Activated T-cell treated with anti-CD3 and anti-CD28 coated beads for 48 hours (primary cell): ENCODE data around the gene CDK17.
"Not testable (repeated sequence)": the region's sequence is repeated elsewhere in the genome, so short reads cannot be mapped to it uniquely, and the experiment has no call there.

Source experiments
- DNase-seq: peaks from one replicate; pipeline ENCODE4 v3.0.0-alpha.2; 2020; ENCODE audit warnings: low read depth

The CDK17 gene

DNA sequence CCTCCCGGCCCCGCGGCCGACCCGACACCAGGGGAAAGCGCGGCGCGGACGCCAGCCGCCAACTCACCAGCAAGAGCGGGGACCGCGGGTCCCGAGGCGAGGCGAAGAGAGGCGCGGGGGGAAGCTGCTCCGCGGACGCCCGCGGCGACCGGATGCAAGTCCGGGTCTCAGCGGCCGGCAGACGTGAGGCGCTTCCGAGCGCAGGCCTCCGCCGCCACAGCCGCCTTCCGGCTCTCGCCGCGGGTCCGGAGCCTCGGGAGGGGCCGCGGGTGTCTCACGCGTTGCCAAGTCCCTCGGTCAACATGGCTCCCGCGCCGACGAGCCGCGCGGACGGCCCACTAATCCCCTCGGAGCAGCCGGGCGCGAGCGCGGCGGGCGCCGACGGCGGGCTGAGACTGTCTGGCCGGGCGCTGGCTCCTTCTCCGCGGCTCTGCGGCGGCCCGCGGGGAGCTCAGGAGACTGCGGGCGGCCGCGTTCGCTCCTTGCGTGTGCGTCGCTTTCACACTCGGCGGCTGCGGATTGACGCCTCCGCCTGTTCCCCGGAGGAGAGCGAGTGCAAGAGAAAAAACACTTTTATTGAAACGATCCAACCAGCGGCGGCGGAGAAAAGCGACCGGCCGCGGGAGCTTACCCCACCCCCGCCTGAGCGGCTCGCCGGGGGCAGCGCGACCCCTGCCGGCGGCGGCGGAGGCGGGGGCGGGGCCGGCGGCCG, at the start of gene CDK17:
TSS of gene CDK17 (minus strand) at position 521 of the 712 bp plus-strand sequence. CDS start 65,603 bp downstream, outside the sequence.
- peak; percentile 86 for DNase-seq

DNA sequence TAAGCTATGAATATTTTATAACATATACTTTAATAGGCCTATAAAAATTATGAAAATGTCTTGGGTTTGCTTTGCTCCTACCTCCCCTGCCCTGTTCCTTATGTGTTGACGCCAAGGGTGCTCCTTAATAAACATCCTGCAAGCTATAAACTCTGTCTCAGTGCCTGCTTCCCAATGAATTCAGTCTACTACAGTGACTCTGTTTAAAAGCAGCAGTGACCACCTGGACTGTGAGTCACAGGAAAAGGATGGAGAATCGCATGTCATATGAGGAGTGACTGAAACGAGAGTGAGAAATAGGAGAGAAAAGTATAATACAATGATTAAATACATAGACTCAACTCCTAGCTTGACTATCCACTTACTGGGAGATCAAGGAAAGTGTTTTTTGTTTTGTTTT, 48.1 kb upstream of the CDK17 start:
- no peak for DNase-seq

DNA sequence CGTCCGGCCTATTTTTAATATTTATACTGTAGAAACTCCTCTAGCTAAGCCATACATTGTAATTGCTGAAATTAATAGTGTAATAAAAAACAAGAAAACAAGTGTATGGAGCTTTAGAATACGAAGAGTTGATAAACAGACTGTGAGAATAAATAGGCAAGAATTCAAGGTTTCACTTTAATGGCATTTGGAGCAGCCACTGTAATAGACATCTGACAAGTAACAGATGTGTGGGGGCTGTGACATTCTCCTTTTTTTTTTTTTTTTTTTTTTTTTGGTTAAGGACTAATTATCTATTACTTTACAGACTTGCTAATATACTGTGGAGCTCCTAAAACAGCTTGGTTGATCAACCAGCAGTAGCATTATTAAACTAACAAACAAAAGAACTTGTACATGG, 47.0 kb upstream of the CDK17 start:
- no peak for DNase-seq

DNA sequence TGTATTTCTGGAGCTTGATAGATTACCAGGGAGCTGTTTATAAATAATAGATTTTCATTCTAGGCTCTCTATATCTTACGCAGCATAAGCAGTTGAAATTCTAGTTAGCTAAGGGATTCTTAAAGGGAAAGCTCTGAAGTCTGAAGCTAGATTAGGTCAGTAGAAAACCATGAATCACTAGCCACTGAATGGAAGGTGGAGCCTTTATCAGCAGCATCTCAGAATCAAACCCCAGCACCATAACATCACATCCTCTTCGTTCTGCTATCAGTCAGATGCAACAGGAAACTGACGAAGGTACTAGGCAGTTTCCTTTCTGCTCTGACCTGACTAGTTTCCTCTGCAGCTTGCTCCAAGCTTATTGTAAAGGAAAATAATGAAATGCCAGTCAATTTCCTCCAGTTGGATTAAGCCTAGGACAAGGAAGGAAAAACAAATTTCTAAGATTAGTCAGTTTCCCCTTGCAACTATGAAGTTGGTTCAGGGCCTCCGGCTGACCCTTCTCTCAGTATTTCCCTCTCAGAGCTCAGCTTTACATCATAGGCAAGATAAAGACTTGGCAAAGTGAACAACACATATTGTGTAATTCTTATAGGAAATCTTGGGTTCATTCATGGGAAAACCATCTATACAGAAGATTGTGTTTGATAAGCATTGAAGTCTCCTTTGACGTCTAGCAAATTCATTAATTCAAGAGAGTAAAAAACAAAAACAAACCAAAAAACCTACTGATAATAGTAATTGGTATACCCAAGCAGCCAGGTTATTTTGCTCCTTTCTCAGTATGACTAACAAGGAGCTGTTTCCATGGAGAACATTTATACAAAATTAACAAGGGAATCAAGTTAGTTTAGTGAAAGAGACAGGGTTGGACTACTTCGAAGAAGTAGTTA, 45.7 kb upstream of the CDK17 start:
- DNase-seq: peak; percentile 23

DNA sequence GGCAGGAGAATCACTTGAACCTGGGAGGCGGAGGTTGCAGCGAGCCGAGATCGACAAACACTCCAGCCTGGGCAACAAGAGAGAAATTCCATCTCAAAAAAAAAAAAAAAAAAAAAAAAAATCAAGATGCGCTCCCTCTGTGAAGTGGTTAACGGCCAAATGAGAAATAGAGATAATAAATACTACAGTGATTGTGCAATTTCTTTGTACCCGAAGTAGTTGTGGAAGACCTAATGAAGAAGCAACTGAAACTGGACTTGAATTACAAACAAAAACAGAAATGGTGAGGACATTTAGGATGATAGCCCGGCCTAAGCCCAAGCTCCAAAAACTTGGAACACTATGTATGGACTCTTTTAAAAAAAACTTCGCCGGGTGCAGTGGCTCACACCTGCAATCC, 44.2 kb upstream of the CDK17 start:
- DNase-seq: no peak

DNA sequence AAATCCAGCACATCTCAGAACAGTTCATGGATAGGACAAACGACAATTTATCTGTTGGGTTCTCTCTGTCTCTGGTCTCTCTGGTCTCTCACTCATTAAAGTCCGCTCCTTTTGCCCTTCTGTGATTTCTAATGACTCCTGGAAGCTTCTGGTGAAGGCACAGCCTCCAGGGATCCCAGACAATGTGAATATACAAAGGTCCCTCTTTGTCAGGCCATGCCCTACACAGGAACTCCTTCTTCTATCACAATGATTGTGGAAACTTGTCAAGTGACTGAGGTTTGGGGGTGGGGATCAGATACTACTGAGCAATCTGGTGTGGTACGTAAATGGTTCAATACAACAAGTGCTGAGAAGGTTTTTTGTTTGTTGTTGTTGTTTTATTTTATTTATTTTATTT, 42.7 kb upstream of the CDK17 start:
- DNase-seq: no peak

DNA sequence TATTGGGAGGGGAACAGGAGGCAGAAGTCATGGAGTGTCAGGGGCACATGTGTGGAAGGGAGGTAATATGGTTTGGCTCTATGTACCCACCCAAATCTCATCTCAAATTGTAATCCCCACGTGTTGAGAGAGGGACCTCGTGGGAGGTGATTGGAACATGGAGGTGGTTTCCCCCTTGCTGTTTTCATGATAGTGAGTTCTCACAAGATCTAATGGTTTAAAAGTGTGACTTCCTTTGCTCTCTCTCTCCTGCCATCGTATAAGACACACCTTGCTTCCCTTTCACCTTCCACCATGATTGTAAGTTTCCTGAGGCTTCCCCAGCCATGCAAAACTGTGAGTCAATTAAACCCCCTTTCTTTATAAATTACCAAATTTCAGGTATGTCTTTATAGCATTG, 41.6 kb upstream of the CDK17 start:
- DNase-seq: no peak

DNA sequence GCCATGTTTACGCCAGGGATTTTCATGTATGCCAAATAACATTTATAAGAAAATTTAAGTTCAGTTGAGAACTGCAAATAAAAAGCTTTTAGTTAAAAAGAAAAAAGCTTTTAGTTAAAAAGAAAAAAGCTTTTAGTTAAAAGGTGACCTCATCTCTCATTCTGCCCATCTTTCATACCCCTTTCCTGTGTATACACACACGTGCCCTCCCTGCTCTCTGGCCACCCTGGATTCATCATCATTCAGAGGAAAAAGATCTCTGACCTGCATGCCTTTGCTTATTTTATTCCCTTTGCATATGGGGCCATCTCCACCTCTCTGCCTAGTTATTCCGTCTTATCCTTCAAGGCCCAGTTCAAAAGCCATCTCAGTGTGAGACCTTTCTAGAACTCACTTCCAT, 38.1 kb upstream of the CDK17 start:
- no peak for DNase-seq

DNA sequence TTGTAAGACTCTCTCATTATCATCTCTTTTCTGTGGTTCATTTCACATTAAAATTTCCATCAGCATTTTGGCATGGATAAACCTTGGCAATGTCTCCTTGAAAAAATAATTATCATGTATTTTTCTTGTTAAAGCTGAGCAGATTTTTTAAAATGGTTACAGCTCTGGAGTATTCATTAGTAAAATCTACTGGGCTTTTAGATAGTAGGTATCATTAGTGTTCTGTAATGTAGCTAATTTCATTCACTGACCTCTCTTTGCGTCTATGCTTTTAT, 36.9 kb upstream of the CDK17 start:
- no peak for DNase-seq

DNA sequence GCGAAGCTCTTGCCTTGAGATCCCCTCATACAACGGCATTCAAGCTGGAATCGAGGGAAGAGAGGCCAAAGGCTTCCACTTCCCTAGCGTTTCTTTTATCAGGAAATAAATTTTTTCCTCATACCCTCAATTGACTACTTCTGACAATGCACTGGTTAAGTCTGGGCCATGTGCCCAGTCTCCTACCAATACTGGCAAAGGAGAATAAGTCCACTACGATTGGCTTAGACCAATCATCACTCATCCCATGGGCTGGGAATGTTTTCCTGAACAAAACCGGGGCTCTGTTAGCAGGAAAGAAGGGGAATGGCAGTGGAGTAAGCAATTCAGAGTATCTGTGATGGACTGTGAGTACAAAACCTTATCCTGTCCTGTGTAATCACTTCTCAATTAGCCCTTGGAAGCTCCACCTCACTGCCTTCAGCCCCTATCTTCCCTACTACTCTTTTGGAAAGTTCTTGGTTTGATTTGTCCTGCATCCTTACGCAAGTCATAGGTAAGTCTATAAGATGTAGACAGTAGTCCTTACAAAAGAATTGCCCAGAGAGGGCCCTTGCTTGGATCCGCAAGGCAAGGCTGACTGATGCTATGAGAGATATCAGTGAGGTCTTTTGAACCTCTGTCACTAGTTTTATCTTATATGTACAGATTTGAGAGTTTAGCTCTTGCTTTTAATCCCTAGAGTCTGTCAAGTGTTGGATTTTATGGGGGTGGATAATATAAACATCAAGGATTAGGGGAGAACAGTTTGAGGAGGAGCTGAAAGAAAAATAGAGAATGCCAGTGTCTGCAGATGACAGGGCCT, 36.3 kb upstream of the CDK17 start:
- DNase-seq: no peak

DNA sequence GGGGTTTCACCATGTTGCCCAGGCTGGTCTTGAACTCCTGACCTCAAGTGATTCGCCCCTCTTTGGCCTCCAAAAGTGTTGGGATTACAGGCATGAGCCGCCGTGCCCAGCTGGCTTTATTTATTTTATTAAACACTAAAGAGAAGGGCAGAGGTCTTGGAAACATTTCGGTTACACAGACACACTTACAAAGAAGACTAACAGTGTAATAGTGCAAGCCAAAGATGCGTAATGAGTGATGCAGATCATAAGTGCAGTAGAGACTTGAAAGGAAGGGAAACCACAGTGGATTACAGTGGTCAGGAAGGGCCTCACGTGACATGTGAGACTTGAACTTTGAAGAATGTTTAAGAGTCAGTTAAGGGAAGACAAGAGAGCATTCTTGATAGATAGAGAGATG, 33.9 kb upstream of the CDK17 start:
- DNase-seq: peak; percentile 41

DNA sequence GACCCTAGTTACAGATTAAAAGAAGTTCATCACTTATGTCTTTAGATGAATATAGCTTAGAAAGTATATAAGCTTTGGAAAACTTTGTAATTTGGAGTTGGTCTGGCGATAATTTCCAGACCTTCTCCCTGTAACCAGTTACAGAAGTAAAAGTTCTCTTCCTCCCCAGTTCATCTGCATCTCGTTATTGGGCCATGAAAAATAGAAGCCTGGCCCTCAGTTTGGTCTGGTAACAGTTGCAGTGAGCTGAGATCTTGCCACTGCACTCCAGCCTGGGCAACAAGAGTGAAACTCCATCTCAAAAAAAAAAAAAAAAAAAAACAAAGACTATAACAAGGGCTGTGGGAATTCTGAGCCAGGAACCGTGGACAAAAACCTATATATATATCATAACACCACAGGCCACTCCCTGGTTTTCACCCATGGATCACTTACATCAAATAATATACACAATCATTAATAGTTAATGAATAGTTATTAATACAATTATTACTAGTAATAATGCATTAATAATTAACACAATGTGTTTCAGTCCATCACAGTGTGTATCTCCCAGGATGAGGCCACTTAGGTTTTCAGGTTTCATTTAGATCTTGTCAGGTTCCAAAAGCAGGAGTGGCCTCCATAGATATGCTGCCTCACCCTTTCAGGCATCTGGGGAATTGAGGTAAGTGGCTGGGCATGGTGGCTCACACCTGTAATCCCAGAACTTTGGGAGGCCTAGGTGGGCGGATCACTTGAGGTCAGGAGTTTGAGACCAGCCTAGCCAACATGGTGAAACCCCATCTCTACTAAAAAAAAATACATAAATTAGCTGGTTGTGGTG, 32.5 kb upstream of the CDK17 start:
- not testable (repeated sequence) for DNase-seq

DNA sequence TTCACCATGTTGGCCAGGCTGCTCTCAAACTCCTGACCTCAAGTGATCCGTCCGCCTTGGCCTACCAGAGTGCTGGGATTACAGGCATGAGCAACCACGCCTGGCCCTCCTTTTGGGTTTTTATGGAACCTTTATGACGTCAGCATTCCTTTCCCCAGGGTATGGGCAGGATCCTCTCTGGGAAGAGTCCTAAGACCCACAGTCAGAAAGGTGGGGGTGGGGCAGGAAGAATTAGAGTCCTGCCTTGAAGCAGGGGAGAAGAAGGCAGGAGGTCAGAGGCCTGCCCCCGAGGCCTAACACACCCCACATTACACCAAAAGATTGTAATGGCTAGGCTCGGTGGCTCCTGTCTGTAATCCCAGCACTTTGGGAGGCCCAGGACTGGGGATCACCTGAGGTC, 30.8 kb upstream of the CDK17 start:
- no peak for DNase-seq

DNA sequence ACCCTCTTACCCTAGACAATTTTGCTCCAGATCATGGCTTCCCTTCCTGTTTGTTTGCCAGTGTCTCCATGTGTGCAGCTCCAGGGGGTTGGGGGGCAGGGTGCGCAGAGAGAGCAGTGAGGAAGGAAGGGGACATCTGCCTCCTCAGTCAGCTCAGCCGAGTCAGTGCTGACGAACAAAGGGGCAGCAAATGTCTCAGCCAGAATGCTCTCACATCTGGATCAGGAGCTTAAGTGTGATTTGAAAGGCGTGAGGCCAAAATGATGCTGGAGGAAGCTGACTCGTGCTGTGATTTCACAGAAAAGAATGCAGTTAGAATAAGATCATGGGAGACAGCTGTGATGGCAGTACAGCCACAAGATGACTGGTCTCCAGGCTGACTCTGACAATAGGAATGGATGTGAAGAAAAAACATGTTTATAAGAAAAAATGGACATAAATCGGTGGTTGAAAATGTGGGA, 27.1 kb upstream of the CDK17 start:
- DNase-seq: peak; percentile 36

DNA sequence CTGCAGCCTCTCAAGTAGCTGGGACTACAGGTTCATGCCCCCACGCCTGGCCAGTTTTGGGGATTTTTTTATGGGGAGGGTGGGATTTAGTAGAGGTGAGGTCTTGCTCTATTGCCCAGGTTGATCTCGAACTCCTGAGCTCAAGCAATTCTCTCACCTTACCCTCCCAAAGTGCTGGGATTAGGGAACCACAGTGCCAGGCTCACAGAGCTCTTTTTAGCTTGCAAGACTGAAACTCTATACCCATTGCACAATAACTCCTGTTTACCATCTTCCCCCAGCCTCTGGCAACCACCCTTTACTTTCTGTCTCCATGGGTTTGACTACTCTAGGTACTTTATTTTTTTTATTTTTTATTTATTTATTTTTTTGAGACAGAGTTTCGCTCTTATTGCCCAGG, 25.7 kb upstream of the CDK17 start:
- DNase-seq: no peak

DNA sequence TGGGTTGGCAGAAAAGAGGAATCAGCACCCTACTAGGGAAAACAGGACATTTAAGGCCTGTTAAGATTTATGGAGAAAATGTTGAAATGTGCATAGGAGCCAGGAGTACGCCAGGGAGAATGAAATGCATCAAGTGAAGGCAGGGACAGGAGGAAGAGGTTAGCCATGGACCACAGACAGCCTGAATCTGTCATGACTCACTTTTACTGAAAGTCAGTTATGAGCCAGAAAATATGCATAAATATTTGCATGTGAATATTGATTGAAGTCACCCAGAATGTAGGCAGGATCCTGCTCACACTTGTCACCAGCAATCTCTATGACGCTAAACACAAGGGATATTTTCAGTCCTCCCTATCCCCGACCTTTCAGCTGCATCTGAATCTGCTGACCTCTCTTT, 25.1 kb upstream of the CDK17 start:
- DNase-seq: no peak

DNA sequence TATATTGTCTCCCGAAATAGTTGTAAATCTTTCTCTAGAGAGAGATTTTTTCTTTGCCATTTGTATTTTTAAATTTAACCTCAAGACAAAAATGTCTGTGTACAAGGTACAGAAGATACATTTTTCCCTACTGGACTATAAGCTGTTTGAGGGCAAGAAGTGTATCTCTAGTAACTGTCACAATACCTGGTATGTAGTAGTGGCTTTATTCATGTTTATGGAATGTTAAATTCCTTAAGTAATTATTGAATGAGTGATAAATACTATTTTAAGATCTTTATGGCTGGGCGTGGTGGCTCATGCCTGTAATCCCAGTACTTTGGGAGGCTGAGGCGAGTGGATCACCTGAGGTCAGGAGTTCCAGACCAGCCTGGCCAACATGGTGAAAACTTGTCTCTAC, 24.4 kb upstream of the CDK17 start:
- DNase-seq: no peak

DNA sequence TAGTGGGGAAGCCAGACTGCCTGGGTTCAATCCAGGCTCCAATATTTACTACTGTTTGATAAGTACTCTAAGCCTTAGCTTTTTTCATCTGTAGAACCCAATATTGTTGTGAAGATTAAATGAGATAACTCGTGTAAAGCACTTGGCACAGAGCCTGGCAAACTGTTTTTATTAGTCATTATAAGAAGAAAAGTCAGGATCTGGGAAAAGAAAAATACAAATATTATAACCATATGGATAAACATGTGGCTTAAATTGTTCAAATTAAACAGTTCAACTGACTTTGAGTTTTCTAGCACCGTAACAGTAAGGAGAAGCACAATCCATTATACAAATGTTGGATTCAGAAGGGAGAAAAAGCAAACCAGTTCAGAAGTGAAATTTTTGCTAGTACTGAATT, 22.0 kb upstream of the CDK17 start:
- no peak for DNase-seq

DNA sequence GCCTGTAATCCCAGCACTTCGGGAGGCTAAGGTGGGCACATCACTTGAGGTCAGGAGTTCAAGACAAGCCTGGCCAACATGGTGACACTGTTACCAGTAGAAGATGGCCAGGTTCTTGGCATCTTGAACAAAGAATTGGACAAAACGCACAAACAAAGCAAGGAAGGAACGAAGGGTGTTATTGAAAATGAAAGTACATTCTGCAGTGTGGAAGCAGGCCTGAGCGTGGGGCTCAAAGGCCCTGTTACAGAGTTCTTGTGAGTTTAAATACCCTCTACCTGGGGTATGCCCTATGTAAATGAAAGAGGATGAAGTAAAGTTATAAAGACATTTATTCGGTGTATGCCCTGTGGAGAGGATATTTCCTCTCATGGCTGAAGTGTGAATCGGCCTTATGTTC, 20.8 kb upstream of the CDK17 start:
- no peak for DNase-seq

DNA sequence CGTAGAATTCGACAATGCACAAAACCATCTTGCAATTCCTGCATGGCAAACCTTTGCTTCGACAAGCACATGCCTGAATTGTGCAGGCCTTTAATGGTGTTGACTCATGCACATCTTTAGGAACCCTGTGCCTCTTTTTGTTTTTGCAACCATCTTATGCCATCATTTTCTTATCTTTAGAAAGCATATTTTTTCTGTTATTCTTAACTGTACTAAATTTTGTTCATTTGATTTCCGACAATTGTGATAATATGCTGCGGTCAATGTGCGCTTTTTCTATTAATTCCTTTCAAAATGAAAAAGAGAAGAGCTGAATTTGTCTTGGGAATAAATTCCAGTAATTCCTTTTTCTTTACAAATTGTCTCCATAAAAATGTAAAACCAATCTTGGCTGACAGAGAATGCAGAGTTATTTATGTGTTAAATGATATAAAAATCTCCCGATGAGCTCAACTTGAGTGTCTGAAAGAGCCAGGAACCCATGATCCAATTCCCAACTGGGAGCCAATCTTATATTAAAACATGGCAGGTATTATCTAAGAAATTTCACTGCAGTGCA, 20.1 kb upstream of the CDK17 start:
- no peak for DNase-seq

DNA sequence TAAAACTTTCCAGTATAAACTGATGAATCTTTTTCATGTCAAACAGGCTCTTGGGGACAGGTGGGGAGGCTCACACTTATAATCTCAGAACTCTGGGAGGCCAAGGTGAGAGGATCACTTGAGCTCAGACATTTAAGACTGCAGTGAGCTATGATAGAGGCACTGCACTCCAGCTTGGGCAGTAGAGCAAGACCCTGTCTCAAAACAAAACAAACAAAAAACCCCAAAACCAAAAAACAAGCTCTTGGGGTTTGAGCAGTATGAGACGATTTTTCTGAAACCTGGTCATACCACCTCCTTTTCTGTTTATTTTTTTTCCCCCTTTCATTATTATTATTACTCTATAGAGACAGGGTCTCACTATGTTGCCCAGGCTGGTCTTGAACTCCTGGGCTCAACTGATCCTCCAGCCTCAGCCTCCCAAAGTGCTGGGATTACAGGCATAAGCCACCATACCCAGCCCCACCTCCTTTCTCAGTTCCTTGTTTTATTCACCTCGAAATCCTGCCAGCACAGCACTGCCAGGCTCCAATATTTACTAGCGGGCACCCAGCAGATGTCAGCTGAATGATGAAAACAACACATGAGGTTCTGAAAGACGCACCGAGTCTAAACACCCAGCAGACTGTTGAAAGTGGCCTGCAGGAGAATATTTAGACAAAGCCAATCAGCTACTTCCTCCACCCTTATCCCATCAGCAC, 19.5 kb upstream of the CDK17 start:
- DNase-seq: no peak
